H9 (cell line): ENCODE measurements around the gene KMT2B. TPM values are rescaled to one million over a fixed set of nuclear protein-coding genes. Genes with fewer than 3 reads are reported as not detected.

Experiments used
- DNase-seq: peaks from one replicate; pipeline ENCODE4 v3.0.0-alpha.2; 2017
- H2AFZ ChIP-seq: one replicate; pipeline ENCODE4 v1.6.1; 2013; ENCODE audit warnings: mild to moderate bottlenecking, low read length, control low read depth, moderate library complexity
- H2AK5ac ChIP-seq: 2 replicates; pipeline ENCODE4 v1.6.1; 2013; ENCODE audit warnings: low read length, control low read depth, mixed read lengths; ENCODE audit not compliant: insufficient read length
- H2BK120ac ChIP-seq: one replicate; pipeline ENCODE4 v1.6.1; 2013; ENCODE audit warnings: low read depth, mild to moderate bottlenecking, low read length, control low read depth, inconsistent platforms; ENCODE audit not compliant: poor library complexity, severe bottlenecking
- H2BK12ac ChIP-seq: 2 replicates; pipeline ENCODE4 v1.6.1; 2013; ENCODE audit warnings: low read length, control low read depth, mixed read lengths, low read depth; ENCODE audit not compliant: insufficient read length
- H2BK15ac ChIP-seq: 2 replicates; pipeline ENCODE4 v1.6.1; 2013; ENCODE audit warnings: low read depth, low read length, control low read depth
- H2BK20ac ChIP-seq: one replicate; pipeline ENCODE4 v1.6.1; 2013; ENCODE audit warnings: low read depth, mild to moderate bottlenecking, low read length, control low read depth, inconsistent platforms; ENCODE audit not compliant: poor library complexity, severe bottlenecking
- H2BK5ac ChIP-seq: 2 replicates; pipeline ENCODE4 v1.6.1; 2013; ENCODE audit warnings: low read length, control low read depth, mixed read lengths; ENCODE audit not compliant: insufficient read length
- H3K14ac ChIP-seq: 2 replicates; pipeline ENCODE4 v1.6.1; 2013; ENCODE audit warnings: low read length, control low read depth; ENCODE audit not compliant: insufficient read depth
- H3K18ac ChIP-seq: 2 replicates; pipeline ENCODE4 v1.6.1; 2013; ENCODE audit warnings: low read depth, mild to moderate bottlenecking, mixed read lengths, low read length, control low read depth; ENCODE audit not compliant: insufficient read length
- H3K23ac ChIP-seq: 2 replicates; pipeline ENCODE4 v1.6.1; 2013; ENCODE audit warnings: low read length, control low read depth, mixed read lengths, low read depth; ENCODE audit not compliant: insufficient read length
- H3K23me2 ChIP-seq: 2 replicates; pipeline ENCODE4 v1.6.1; 2013; ENCODE audit warnings: low read depth, mild to moderate bottlenecking, mixed read lengths, low read length, control low read depth; ENCODE audit not compliant: insufficient read length, poor library complexity, severe bottlenecking
- H3K27ac ChIP-seq: 2 replicates; pipeline ENCODE4 v1.5.1; 2013; ENCODE audit warnings: low read length, control low read depth, mixed read lengths, low read depth; ENCODE audit not compliant: insufficient read length
- H3K27me3 ChIP-seq: 2 replicates; pipeline ENCODE4 v1.6.1; 2013; ENCODE audit warnings: low read length, control low read depth, inconsistent platforms; ENCODE audit not compliant: insufficient read depth
- H3K4ac ChIP-seq: 2 replicates; pipeline ENCODE4 v1.6.1; 2013; ENCODE audit warnings: low read depth, mild to moderate bottlenecking, control low read depth, inconsistent platforms, low read length, moderate library complexity
- H3K4me1 ChIP-seq: 2 replicates; pipeline ENCODE4 v1.6.1; 2013; ENCODE audit warnings: low read length, control low read depth, inconsistent platforms; ENCODE audit not compliant: insufficient read depth
- H3K4me2 ChIP-seq: 2 replicates; pipeline ENCODE4 v1.6.1; 2013; ENCODE audit warnings: low read length, control low read depth, mixed read lengths; ENCODE audit not compliant: insufficient read length, insufficient read depth
- H3K56ac ChIP-seq: 2 replicates; pipeline ENCODE4 v1.6.1; 2013; ENCODE audit warnings: low read depth, mild to moderate bottlenecking, mixed read lengths, low read length, control low read depth; ENCODE audit not compliant: insufficient read length
- H3K79me1 ChIP-seq: 2 replicates; pipeline ENCODE4 v1.6.1; 2013; ENCODE audit warnings: low read depth, mild to moderate bottlenecking, moderate library complexity, low read length, control low read depth, inconsistent platforms; ENCODE audit not compliant: insufficient read depth, poor library complexity, severe bottlenecking
- H3K79me2 ChIP-seq: 2 replicates; pipeline ENCODE4 v1.6.1; 2013; ENCODE audit warnings: low read length, control low read depth, inconsistent platforms; ENCODE audit not compliant: insufficient read depth
- H3K9ac ChIP-seq: 2 replicates; pipeline ENCODE4 v1.6.1; 2013; ENCODE audit warnings: low read length, control low read depth, mixed read lengths; ENCODE audit not compliant: insufficient read length; ENCODE audit errors: extremely low read depth
- H3K9me3 ChIP-seq: one replicate; pipeline ENCODE4 v1.6.1; 2013; ENCODE audit warnings: low read depth, low read length, inconsistent platforms; ENCODE audit not compliant: control insufficient read depth
- H3T11ph ChIP-seq: one replicate; pipeline ENCODE4 v1.6.1; 2013; ENCODE audit warnings: mild to moderate bottlenecking, low read length, control low read depth, inconsistent platforms
- H4K20me1 ChIP-seq: one replicate; pipeline ENCODE4 v1.6.1; 2013; ENCODE audit not compliant: control insufficient read depth, insufficient read length, insufficient read depth
- H4K5ac ChIP-seq: 2 replicates; pipeline ENCODE4 v1.6.1; 2013; ENCODE audit warnings: low read depth, mild to moderate bottlenecking, mixed read lengths, low read length, control low read depth; ENCODE audit not compliant: insufficient read length
- H4K8ac ChIP-seq: replicated peaks from 2 replicates; pipeline ENCODE4 v1.6.1; 2013; ENCODE audit warnings: low read length, control low read depth, mixed read lengths, low read depth; ENCODE audit not compliant: insufficient read length
- H4K91ac ChIP-seq: 2 replicates; pipeline ENCODE4 v1.6.1; 2013; ENCODE audit warnings: low read depth, mild to moderate bottlenecking, moderate library complexity, mixed read lengths, low read length, control low read depth; ENCODE audit not compliant: insufficient read length
- H3K27ac Mint-ChIP-seq, 3 experiments: 2 replicates in 2 of 3; 3 replicates in 1 of 3; pipeline ENCODE4 v1.8.0; 2020 to 2021; ENCODE audit warnings: mixed read lengths in 3 of 3, mild to moderate bottlenecking in 1 of 3, moderate library complexity in 1 of 3
- H3K27me3 Mint-ChIP-seq: 2 replicates; pipeline ENCODE4 v1.8.0; 2021; ENCODE audit warnings: low read depth, mild to moderate bottlenecking, moderate library complexity, mixed read lengths
- H3K36me3 Mint-ChIP-seq, 3 experiments: 2 replicates in 2 of 3; 3 replicates in 1 of 3; pipeline ENCODE4 v1.8.0; 2020 to 2021; ENCODE audit warnings: low read depth in 3 of 3, mixed read lengths in 3 of 3; ENCODE audit not compliant: insufficient read depth in 1 of 3
- H3K4me1 Mint-ChIP-seq, 2 experiments: 2 replicates each; pipeline ENCODE4 v1.8.0; 2020; ENCODE audit warnings: mixed read lengths in 2 of 2
- H3K4me3 Mint-ChIP-seq, 2 experiments: 2 replicates in 1 of 2; 3 replicates in 1 of 2; pipeline ENCODE4 v1.8.0; 2020 to 2021; ENCODE audit warnings: mild to moderate bottlenecking in 2 of 2, mixed read lengths in 2 of 2, moderate library complexity in 1 of 2
- H3K9me3 Mint-ChIP-seq, 2 experiments: 2 replicates in 1 of 2; 3 replicates in 1 of 2; pipeline ENCODE4 v1.8.0; 2020; ENCODE audit warnings: mild to moderate bottlenecking in 2 of 2, mixed read lengths in 2 of 2, moderate library complexity in 1 of 2
- CTCF ChIP-seq: fragments of 200-600 bp; sonication (generic); conservative IDR thresholded peaks from 3 replicates; pipeline ENCODE4 v1.8.0; 2021; ENCODE audit warnings: antibody characterized with exemption, mild to moderate bottlenecking
- WGBS: extraction: QIAGEN DNeasy Blood & Tissue Kit; methylation state at CpG from one replicate; pipeline ENCODE4 v1.1.7; 2013; ENCODE audit warnings: missing lambda C conversion rate, low lambda C conversion rate, mixed read lengths; ENCODE audit not compliant: insufficient read length; ENCODE audit errors: extremely low coverage; 5-methylcytosine and 5-hydroxymethylcytosine counted together
- total RNA-seq: library from RNA; stranded (reverse); gene quantifications from 2 replicates; pipeline ENCODE4 v1.2.1, GENCODE V29; 2021

KMT2B gene
- total RNA-seq, 1 experiment from 2014 or later: 47.7 TPM

GRCh38 chr19:35767288-35768081 lies 49.7 kb downstream of the KMT2B start:
- Mint-ChIP-seq H3K36me3 (peaks cover 4 to 31% (median 28%) of the 10 kb centered on the region in 3 experiments), H3K9me3 (no peaks in the 10 kb centered on the region), H3K4me1 (peaks cover 7 to 8% of the 10 kb centered on the region in 2 experiments), H3K27me3 (peaks cover 11% of the 10 kb centered on the region), H3K27ac (peak overlapping the region; percentile 39 to 61 (median 40); a peak in 2 of 7 replicates), H3K4me3 (peak overlapping the region in 1 of 2 experiments; percentile 61; a peak in 2 of 5 replicates)
- H4K91ac ChIP-seq: no peak overlapping the region
- no peak overlapping the region for H3K56ac ChIP-seq
- H2BK5ac ChIP-seq: no peak overlapping the region
- no peak overlapping the region for H2AFZ ChIP-seq
- no peaks in the 10 kb centered on the region for H3K79me1 ChIP-seq
- no peak overlapping the region for H3K14ac ChIP-seq
- no peak overlapping the region for H2BK15ac ChIP-seq
- DNase-seq: peak; percentile 96
- H2BK120ac ChIP-seq: no peak overlapping the region
- no peaks in the 10 kb centered on the region for H4K20me1 ChIP-seq
- no peaks in the 10 kb centered on the region for H3K27me3 ChIP-seq
- no peak overlapping the region for H4K5ac ChIP-seq
- H3K4me1 ChIP-seq: no peaks in the 10 kb centered on the region
- H3K4ac ChIP-seq: no peak overlapping the region
- no peak overlapping the region for H3K23ac ChIP-seq
- no peak overlapping the region for H2BK12ac ChIP-seq
- no peak overlapping the region for H3K27ac ChIP-seq
- no peak overlapping the region for H4K8ac ChIP-seq
- H3T11ph ChIP-seq: no peak overlapping the region
- no peak overlapping the region for H2BK20ac ChIP-seq
- no peak overlapping the region for H2AK5ac ChIP-seq
- H3K4me2 ChIP-seq: no peak overlapping the region
- no peaks in the 10 kb centered on the region for H3K9me3 ChIP-seq
- H3K79me2 ChIP-seq: no peaks in the 10 kb centered on the region
- H3K18ac ChIP-seq: no peak overlapping the region
- H3K23me2 ChIP-seq: no peaks in the 10 kb centered on the region
- WGBS: no CpG with 5 or more reads among the region's 34 CpGs
- no peak overlapping the region for H3K9ac ChIP-seq
- TF ChIP-seq CTCF: no peak
